PFSK-1 (cell line): ENCODE measurements around the gene TCF23.

Experiments
- POLR2AphosphoS5 ChIP-seq: IDR thresholded peaks from 2 replicates; pipeline ENCODE4 v1.6.1; 2012; ENCODE audit warnings: low read depth, mild to moderate bottlenecking, control low read depth, low read length, moderate library complexity
- REST ChIP-seq, 2 experiments: IDR thresholded peaks; 2 replicates each; pipeline versions ENCODE4 v1.6.1 to v1.8.0; 2011 to 2012; ENCODE audit warnings: low read depth in 2 of 2, low read length in 2 of 2, control low read depth in 1 of 2, inconsistent platforms in 1 of 2, mild to moderate bottlenecking in 1 of 2, moderate library complexity in 1 of 2; ENCODE audit not compliant: insufficient read depth in 1 of 2
- SIN3A ChIP-seq: IDR thresholded peaks from 2 replicates; pipeline ENCODE4 v1.6.1; 2012; ENCODE audit warnings: mild to moderate bottlenecking, low read length, moderate library complexity, borderline replicate concordance; ENCODE audit not compliant: insufficient read depth
- TAF1 ChIP-seq: IDR thresholded peaks from 2 replicates; pipeline ENCODE4 v1.6.1; 2012; ENCODE audit warnings: low read length, control low read depth, borderline replicate concordance; ENCODE audit not compliant: insufficient read depth

- no peak for TF ChIP-seq POLR2AphosphoS5
- no peak for TF ChIP-seq SIN3A
- no peak for TF ChIP-seq REST (IDR thresholded peaks at IDR 0.05; ENCODE audit: insufficient read depth in 1 of 2, low read depth in 2 of 2, low read length in 2 of 2)
- no peak for TF ChIP-seq TAF1
These were observed 15.5 kb upstream of the TCF23 start for GRCh38 chr2:27133195-27133875.
